ENCODE data around the gene IQUB.
A peak's percentile ranks its signal among the peaks of the same experiment; 100 is the strongest.
"Not testable (repeated sequence)": the region's sequence is repeated elsewhere in the genome, so short reads cannot be mapped to it uniquely, and the experiment has no call there.

Gene IQUB

DNA sequence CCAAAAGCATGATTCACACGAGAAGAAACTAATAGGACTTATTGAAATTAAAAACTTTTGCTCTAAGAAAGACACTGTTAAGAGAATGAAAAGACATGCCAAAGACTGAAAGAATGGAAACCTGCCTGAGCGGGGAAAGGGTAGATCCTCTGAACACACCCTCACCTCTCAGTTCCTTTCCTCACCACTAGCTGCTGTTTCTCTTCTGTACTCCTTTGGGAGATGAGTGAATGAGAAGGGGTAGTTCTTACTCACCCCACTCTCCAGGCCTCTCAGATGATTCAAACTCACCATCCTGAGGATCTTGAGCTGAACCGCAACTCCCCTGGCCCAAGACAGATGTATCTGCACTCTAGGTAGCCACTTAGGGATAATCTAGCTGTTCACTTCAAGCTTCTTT, 41.9 kb downstream of the IQUB start:
- DNase-seq (ENCODE audit: low read depth): no peak

DNA sequence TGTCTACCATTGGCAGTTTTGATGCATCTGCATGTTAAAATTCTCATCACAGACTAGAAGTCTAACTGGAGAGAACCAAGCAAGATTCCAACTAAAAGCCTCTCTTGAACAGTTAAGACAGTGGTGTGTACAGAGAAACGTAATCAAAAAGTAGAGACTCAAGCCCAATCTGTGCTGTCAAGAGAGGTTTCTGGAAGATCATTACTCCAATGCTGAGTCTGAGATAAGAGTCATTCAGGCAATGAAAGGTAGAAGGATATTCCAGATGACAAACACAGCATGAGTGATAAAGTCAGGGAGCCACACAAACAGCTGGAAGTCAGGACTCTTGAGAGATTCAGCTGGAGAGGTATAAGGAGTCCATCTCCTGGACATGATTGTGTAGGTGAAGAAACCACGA, 48.7 kb downstream of the IQUB start:
- DNase-seq (ENCODE audit: low read depth): no peak

DNA sequence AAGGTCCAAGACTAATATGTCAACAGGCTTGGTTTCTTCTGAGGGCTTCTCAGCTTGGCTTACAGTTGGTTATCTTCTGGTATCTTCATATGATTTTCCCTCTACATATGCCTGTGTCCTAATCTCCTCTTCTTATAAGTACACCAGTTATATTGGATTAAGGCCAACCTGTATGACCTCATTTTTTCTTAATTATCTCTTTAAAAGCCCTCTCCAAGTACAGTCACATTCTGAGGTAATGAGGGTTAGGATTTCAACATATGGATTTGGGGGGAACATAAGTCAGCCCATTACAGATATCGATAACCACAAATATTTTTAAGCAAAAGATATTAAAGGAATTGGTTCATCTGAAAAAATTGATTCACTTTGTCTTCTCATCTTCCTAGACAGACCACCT, 49.2 kb downstream of the IQUB start:
- DNase-seq (ENCODE audit: low read depth): no peak

DNA sequence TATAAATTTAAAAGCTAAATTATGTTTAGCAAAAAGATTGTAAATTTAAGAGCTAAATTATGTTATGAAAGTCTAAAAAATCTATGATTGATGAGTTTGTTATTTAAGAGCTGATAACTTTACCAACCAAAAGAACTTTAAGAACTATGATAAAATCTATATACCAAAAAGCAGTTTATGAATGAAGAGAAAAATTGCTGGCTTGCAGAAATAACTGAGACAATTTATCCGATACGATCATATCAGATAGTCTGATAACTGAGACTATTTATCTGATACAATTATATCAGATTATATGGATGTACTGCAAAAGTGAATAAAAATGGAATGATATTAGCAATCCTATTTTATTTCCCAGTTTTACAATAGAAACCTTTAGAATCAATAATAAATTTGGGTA, 50.2 kb downstream of the IQUB start:
- DNase-seq (ENCODE audit: low read depth): no peak

DNA sequence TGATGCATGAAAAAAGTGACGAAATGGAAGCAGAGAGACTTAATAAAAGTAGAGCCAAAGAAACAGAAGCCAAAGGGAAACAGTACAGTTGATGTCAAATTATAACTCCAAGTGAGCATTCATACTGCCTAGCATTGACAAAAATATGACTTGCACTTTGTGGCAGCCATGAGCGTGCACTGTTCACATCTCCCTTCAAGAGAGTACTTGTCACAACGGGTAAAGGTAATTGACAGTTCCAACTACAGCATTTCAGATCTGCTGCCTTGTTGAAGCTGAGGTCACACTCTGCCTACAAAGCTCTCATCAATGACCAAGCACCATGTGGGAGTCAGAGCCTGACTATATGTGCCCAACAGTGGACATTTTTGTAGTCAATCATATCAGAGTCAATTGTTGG, 54.3 kb downstream of the IQUB start:
- DNase-seq (ENCODE audit: low read depth): no peak

DNA sequence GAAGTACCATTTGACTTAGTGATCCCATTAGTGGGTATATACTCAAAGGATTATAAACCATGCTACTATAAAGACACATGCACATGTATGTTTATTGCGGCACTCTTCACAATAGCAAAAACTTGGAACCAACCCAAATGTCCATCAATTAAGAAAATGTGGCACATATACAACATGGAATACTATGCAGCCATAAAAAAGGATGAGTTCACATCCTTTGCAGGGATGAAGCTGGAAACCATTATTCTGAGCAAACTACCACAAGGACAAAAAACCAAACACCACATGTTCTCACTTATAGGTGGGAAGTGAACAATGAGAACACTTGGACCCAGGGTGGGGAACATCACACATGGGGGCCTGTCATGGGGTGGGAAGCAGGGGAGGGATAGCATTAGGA, 56.3 kb downstream of the IQUB start:
- not testable (repeated sequence) for DNase-seq (ENCODE audit: low read depth)

DNA sequence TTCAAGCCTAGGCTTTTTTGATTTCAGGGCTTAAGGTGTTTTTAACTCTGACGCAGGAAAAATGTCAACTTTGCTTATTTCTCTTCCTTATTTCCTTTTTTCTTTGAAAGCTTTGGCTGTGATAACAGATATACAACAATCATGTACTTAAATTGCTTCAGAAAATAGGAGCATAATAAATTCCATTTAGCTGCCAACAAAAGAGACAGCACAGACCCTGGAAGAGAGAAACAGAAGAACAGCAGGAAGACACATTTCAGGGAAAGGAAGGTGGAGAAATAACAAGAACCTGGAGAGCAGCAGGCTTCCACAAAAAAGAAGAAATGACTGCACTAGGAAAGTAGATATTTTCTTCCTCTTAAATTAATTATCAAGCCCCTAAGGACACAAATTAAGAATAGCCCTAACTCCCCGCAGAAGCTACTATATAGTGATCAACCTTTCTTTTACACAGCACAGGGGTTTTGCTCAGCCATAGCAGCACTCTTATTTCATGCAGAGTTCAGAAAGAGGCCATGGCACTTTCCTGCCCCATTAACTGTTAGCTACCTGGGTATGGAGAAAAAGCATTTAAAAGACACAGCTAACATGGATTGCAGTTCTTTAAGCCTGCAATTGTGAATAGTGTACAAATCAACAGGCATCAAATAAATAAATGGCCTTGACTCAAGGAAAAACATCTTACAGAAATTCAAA, 61.5 kb downstream of the IQUB start:
- DNase-seq (ENCODE audit: low read depth): no peak

DNA sequence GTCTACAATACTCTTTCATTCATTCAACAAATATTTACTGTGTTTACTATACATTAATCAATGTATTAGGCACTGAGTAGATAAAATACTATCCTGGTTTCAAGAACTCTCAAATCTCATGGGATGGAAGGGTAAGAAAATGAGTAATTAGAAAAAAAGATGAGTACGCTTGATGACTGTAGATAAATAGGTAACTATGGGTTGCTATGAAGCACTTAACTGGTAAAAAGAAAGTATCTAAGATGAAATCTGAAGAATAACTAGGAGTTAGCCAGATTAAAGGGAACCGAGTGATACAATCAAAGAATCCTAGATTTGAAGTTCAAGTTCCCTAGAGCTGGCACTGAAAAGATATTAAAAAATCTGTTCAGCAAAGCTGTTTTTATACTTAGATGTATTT, 62.1 kb downstream of the IQUB start:
- DNase-seq (ENCODE audit: low read depth): no peak

DNA sequence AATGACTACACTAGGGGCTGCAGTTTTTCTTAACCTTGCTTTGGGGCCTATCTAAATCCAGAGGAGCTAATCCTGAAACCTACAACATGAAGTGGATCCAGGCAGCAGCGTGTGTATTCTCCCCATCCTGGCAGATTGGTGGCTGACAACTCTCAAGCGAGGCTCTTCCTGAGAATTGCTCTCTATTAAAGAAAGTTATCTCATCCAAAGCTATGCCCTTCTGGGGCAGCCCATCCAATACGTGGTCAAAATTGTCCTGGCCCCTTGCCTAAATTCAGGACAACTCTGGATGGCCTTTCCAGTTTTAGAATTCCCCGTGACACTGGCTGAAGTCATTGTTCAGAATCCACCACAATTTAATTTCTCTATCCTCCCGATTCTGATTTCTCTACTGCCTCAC, 66.1 kb downstream of the IQUB start:
- no peak for DNase-seq (ENCODE audit: low read depth)

DNA sequence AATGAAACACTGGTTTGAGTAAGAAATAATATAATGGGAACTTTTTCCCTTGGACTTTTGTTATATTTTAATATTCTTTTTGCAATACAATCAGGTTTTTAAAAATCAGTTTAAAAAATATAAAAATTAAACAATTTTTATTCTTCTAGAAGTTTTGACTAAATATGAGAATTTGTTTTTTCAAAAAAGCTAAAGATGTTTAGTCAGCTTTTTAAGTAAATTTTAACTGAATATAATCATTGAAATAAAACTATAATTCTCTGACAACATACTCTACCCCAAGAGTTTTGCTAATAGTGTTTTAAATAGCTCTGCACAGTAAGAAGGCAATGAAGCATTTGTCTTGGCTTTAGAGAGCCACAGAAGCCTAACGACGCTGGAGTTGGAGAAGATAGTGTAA, 70.5 kb downstream of the IQUB start:
- no peak for DNase-seq (ENCODE audit: low read depth)

DNA sequence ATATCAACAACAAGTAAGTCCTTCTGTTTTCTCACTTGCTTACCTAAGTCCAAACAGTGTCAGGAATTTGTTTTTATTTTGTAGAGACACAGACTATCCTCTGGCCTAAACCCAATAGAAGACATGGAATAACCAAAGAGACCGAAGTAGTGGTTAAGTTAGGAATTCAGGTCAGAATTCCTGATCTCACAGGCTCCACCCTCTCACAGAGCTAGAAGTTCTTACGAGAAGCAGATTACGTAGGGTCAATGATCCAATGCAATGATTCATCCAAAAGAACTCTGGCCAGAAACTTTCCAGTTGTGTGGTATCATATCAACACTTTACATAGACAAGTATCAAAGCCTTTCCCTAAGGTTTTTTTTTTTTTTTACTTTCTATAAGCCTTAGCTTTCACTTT, 73.8 kb downstream of the IQUB start:
- peak; percentile 77 for DNase-seq (ENCODE audit: low read depth)

DNA sequence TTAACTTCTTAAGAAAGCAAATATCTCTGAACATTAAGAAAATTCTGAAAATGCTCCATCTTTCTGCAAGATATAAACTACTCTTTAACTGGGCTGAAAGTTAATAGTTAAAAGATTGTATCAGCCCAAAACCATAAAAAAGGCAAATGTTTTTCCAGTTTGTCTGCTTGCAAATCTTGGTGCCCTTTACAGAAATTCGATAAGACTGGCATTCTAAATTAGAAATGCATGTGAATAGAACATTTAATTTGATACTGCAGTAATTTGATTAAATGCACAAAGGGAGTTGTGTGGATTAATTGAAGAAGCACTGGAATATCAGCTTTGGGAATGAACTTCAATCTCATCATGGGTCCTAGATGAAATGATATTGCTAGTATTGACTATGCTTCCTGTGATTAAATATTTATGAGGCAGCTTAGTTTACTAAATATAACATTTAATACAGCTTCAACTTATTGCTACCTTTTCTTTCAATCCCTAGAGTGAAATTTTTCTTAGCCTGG, 78.4 kb downstream of the IQUB start:
- DNase-seq (ENCODE audit: low read depth): no peak

DNA sequence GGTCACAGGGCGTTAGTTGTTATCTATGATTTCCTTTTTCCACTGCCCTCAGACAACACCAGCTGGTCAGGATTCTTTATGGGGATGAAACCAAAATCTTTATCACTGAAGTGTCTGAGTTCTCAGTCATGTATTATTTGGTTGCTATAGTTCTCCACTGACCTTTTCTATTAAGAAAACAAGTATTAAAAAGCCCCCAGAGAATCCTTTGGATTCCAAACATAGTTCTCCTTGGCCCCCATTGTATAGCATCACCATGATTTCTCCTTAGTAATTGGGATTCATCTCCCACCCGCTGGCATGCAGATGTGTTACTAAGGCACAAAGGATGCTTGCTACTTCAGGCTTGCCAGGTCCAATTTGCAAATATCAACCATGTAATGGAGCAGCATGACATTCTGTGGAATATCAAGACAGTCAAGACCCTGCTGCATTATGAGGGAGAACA, 94.3 kb downstream of the IQUB start:
- DNase-seq (ENCODE audit: low read depth): no peak

DNA sequence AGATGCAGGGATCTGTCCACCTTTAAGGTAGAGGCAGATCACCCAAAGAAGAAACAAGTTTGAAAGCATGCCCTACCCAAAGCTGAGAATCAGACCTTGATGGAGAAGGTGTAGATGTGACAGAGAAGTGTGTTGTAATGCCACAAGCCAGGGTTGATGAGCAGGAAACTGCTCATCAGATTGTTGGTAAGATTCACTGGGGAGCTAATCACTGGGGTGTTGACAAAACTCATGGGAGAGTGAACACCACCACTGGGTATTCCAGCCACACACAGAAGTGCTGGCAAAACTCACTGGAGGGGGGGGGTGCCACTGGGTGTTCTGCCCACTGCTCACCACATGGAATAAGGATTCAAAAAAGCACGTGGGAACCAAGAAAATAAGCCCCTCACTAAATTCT, 95.2 kb downstream of the IQUB start:
- no peak for DNase-seq (ENCODE audit: low read depth)

DNA sequence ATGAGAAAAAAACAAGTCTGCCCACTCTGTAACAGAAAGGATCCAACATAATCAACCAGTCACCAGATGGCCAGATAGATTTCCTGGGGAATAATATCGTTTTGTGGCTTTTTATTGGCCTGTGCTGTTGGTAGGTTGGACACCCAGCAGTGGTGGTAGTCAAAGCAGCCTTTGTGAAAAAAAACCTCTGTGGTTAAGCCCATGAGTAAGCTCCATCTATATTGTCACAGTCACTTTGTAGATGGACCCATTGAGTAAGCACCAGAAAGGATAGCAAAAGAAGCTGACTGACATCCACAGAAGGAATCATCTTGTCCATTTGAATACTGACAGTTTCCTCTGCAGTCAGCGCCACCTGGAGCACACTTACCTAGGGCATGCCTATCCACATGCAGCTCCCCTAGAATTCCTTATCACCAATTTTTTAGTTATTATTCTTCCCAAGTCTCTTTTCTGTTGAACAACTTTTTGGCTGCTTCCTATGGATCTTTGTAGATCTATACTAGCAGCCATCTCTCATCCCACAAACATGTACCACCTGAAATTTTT, 96.9 kb downstream of the IQUB start:
- DNase-seq (ENCODE audit: low read depth): no peak

DNA sequence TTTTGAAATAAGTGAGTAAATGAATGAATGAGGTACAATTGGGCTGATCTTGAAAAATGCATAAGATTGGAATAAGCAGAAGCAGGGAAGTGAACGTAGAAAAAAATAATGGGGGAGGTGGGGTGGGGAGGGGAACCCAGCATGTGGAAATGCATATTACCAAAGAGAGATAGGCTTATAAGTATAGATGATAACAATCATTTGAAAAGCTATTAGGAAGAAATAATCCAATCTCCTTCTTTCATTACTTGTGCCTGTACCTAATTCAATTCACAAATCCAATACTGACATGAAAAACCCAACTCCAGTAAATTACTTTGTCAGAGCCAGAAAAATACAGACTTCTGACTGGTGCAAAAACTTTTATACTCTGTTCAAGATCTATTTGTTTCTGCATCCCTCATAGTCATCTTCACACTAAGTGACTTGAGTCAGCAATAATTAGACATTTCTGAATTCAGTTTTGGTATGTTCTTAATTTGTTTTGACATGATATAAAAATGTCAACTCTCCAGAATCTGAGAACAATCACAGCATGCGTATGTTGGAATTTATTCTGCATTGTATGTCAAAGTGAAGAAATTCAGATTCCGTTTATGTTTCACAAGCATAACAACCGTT, 99.2 kb downstream of the IQUB start:
- no peak for DNase-seq (ENCODE audit: low read depth)

DNA sequence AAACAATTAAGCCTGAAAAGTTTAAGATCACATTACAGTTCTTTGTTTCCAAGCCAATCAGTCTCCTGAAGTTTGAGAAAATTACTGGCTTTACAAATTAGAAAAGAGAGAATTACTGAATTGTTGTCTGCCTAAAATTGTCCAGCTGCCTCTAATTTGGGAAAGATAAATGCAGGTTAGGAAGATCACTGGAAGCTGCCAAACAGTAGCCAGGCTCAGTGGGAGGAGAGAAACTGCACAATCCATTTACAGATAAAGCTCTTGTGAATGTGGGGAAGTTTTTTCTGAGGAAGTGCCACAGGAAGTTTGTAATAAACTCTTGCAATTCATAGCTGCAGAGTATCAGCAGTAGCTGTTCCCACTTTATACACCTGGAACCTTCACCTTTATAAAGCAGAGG, 100.7 kb downstream of the IQUB start:
- DNase-seq (ENCODE audit: low read depth): no peak

DNA sequence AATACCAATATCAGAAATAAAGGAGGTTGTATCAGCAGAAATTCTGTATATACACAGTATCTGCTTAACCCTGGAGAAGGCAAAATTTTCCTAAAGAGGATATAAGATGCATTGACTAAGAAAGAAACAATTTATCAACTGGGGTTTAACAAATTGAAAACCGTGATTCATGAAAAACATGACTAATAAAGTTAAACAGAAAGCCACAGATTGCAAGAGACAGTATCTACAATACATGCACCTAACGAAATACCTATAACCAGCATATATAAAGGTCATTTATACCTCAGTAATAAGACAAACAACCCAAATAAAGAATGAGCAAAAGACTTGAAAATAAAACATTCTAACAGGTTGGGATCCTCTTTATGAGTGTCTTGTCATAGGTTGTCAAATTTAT, 101.8 kb downstream of the IQUB start:
- no peak for DNase-seq (ENCODE audit: low read depth)

DNA sequence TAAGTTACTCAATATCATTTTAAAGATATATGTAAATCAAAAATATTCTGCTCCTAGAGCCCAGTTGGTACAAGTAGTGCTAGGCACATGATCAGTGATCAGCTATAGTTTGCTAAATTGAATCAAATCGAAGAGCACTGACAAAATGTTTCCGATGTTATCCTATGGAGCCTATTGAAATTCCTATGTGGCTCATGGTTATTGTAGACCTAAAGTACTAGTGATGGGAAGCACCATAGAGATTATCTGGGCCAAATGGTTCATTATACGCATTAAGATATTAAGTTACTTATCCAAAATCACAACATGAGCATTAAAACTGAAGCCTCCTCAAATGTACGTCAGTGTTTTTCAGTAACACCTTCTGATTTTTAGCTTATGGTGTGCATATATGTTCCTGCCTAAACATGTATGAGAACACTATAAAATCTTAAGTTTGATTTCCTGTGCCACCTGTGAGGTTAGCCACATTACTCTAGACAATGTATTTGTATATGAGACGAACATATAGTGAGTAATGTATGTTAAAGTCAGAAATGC, 103.2 kb downstream of the IQUB start:
- no peak for DNase-seq (ENCODE audit: low read depth)

DNA sequence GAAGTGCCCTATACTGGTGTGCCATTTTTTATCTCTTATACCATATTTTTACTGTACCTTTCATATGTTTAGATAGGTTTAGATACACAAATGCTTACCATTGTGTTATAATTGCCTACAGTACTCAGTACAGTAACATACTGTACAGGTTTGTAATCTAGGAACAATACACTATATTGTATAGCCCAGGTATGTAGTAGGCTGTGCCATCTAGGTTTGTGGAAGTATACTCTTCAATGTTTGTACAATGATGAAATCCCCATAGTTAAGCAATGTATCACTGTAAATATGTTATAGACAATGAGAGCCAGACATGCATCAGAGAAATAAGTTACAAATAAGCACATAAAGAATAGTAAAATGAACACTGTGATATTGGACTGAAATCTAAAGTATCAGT, 109.1 kb downstream of the IQUB start:
- no peak for DNase-seq (ENCODE audit: low read depth)

DNA sequence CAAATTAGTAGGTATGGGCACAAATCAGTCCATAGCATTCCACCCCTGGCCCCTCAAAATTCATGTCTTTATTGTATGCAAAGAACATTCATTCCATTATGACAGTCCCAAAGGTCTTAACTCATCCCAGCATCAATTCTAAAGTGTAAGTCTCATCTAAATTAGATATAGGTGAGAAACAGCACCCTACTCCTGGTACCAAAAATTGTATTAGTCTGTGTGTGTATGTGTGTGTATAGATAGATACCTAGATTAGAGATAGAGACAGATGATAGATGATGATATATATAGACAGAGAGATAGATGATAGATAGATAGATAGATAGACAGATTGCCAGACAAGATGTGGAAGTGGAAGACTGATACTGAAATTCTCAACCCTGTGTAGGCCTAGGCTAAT, 109.9 kb downstream of the IQUB start:
- no peak for DNase-seq (ENCODE audit: low read depth)

DNA sequence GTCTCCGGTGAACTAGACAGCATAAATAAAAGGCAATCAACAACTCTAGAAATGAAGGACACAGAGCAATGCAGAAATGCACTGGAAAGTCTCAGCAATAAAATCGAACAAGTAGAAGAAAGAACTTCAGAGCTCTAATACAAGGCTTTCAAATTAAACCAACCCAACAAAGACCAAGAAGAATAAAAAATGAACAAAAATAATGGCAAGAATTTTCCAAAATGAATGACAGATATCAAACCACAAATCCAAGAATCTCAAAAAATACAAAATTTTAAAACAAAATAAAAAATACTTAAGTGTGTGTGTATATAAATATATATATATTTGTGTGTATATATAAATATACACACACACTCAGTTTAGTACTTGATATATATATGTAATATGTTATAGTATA, 110.8 kb downstream of the IQUB start:
- DNase-seq (ENCODE audit: low read depth): no peak

DNA sequence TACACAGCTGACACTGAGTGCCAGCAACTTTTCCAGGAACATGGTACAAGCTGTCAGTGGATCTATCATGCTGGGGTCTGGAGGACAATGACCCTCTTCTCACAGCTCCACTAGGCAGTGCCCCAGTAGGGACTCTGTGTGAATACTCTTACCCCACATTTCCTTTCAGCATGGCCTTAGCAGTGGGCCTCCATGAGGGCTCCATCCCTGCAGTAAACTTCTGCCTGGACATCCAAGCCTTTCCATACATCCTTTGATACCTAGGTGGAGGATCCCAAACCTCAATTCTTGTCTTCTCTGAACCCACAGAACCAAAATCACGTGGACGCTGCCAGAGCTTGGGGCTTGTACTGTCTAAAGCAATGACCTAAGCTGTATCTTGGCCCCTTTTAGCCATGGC, 116.8 kb downstream of the IQUB start:
- no peak for DNase-seq (ENCODE audit: low read depth)

Data from HS-5 (cell line).